ENCODE results near the gene KIAA2012. TPM values are rescaled to one million over a fixed set of nuclear protein-coding genes. Genes with fewer than 3 reads are reported as not detected.
"Not testable (repeated sequence)": the region's sequence is repeated elsewhere in the genome, so short reads cannot be mapped to it uniquely, and the experiment has no call there.

Gene KIAA2012
- total RNA-seq, 1 donor from 2014 or later: not detected

DNA sequence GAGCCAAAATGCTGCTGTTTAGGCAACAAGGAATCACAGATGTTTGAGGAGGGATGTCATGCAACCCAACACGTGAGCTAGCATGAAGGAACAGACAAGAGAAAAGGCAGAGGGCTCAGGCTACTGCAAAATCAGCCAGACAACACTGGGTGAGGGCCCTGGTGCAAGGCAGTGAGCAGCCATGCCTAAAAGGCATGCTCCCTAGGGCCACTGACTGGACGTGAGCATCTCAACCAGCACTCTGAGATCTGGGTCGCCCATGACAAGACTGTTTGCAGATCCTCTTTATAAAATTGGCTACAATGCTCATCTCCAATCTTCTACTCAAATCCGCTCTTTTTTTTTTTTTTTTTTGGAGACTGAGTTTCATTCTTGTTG lies 49.1 kb downstream of the KIAA2012 start:
- no peak for DNase-seq
- Mint-ChIP-seq H3K27ac (no peak overlapping the region), H3K4me3 (no peak overlapping the region), H3K36me3 (ENCODE audit: low read depth) (no peaks in the 10 kb centered on the region), H3K9me3 (no peaks in the 10 kb centered on the region), H3K27me3 (peaks cover 7% of the 10 kb centered on the region), H3K4me1 (peaks cover 5% of the 10 kb centered on the region)
- intact Hi-C loops (cut with micrococcal nuclease): no loop called here

DNA sequence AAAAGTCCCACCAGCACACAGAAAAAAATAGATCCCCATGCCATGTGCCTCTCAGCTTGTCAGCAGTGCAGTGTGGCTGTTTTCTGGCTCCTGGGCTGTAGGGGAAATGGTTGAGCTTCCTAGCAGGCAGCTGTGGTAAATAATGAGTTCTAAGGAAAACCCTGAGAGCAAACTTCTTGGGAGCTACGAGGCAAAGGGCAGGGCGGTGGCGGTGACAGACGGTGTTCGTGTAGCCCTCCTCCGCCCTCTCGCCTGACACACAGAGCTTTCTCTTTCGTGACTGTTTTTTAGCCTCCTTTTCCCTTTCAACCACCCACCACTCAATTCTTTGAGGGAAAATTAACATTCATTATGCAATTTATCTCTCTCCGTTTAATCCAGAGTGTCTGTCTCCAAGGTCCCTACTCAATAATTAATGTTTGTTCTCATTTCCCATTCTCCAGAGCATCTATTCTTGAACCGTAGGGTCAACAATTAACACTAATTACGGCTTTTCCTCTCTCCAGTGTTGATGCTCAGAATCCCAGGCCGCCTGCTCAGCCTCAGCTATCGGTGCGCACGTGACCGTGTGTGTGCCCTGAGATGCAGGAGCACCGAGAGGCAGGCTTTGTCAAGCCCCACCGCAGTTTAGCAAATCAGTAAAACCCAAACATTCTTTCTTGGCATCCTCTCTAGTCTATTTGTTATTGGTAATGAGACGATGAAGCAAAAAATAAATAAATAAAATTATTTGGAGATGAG lies 50.1 kb downstream of the KIAA2012 start:
- no peak overlapping the region for H3K27ac Mint-ChIP-seq
- intact Hi-C loops (cut with micrococcal nuclease): no loop called here
- DNase-seq: no peak
- H3K27me3 Mint-ChIP-seq: peaks cover 3% of the 10 kb centered on the region
- no peaks in the 10 kb centered on the region for H3K9me3 Mint-ChIP-seq
- H3K36me3 Mint-ChIP-seq (ENCODE audit: low read depth): no peaks in the 10 kb centered on the region
- H3K4me3 Mint-ChIP-seq: no peak overlapping the region
- H3K4me1 Mint-ChIP-seq: peaks cover 5% of the 10 kb centered on the region

DNA sequence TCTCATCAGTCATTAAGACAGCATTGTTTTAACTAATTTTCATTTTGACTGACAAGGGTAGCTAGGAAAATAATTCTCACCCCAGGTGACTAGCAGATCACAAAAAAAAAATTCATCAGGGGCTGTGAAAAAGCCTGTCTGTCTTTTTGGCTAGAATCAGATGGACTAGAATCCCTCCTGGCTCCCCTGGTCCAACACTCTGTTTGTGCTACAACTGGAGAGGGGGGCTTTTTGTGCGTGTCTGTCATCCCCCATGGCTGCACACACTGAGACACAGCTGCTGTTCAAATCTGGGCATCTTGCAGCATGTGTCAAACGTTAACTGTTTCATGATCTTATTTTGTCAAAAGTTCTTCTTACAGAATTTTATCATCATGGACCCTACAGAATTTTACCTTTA lies 51.2 kb downstream of the KIAA2012 start:
- intact Hi-C loops (cut with micrococcal nuclease): no loop called here
- Mint-ChIP-seq H3K4me1 (peaks cover 5% of the 10 kb centered on the region), H3K36me3 (ENCODE audit: low read depth) (no peaks in the 10 kb centered on the region), H3K27me3 (peaks cover 2% of the 10 kb centered on the region), H3K4me3 (no peak overlapping the region), H3K27ac (no peak overlapping the region), H3K9me3 (no peaks in the 10 kb centered on the region)
- no peak for DNase-seq

DNA sequence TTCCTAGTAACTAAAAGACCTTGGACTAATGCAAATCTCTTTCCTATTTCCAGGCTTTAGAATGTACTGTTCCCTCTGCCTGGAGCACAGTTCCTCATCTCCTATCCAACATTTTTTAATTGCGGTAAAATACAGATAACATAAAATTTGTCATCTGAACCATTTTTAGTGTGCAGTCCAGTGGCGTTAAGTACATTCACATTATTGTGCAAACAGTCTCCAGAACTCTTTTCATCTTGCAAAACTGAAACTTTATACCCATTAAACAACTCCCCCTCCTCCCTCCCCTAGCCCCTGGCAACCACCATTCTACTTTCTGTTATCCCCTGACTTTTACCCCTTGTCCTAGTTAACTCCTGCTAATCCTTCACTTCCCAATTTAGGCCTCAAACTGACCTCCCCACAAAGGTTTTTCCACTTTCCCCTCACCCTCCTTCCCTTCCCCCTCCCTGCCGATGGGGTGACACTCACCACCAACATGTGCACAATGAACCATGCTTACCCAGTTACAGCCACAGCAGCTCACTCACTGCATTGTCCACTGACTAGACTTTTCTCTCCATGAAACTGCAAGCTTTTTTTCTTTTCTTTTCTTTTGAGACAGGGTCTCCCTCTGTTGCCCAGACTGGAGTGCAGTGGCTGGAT lies 54.8 kb downstream of the KIAA2012 start:
- Mint-ChIP-seq H3K9me3 (no peaks in the 10 kb centered on the region), H3K4me3 (no peak overlapping the region), H3K27me3 (peaks cover 3% of the 10 kb centered on the region), H3K36me3 (ENCODE audit: low read depth) (no peaks in the 10 kb centered on the region), H3K4me1 (peaks cover 5% of the 10 kb centered on the region), H3K27ac (no peak overlapping the region)
- intact Hi-C loops (cut with micrococcal nuclease): no loop called here
- DNase-seq: no peak

DNA sequence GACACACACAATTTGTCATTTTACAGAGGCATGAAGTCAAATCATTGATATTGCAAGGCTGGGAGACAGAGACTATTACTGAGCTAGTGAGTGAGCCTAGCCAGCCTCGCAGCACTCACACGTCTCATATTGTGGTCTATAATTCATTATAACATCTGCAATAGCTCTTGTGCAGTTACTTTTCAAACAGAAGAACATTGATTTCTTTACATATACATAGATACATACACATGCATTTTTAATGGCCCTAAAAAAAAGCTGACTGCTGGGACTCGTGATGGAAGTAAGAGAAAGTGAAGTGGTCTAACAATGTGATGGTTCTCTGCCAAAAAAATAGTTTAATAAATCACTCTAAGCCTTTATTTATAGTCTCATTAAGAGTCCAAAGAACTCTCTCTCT lies 56.8 kb downstream of the KIAA2012 start:
- Mint-ChIP-seq H3K27ac (no peak overlapping the region), H3K9me3 (no peaks in the 10 kb centered on the region), H3K4me3 (no peak overlapping the region), H3K4me1 (no peaks in the 10 kb centered on the region), H3K36me3 (ENCODE audit: low read depth) (no peaks in the 10 kb centered on the region), H3K27me3 (peaks cover 2% of the 10 kb centered on the region)
- no peak for DNase-seq
- intact Hi-C loops (cut with micrococcal nuclease): no loop called here

DNA sequence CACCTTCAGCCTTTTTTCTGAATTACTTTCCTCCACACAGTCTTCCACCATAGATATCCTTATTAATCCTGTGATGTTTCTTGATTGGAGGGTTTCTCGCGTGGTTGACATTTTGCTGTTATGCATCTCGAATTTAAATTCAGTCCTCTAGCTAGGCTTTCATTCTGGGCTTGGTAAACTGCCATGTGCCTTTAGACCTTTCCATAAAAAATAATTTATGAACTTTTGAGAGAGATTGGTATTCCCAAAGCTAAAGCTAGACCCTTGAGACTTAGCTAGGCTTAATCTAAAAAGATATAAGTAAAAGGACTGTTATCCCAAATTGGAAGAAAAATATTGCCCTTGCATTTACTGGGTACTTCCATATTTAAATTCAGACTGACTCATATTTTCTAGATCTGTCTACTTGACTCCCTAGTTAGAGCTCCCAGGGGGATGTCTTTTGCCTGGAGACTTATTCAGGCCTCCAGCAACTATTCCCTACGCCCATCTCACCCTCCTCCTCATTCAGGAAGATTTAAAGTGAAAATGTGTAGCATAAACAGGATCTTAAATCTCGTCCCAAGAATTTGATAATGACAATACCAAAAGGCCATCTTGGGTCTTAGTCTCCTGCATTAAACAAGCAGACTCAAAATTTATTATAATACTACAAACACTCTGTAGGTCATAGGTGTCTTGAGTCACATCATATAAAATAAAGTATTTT lies 60.3 kb downstream of the KIAA2012 start:
- no peaks in the 10 kb centered on the region for H3K4me1 Mint-ChIP-seq
- intact Hi-C loops (cut with micrococcal nuclease): no loop called here
- no peaks in the 10 kb centered on the region for H3K9me3 Mint-ChIP-seq
- DNase-seq: no peak
- H3K27me3 Mint-ChIP-seq: peaks cover 2% of the 10 kb centered on the region
- H3K36me3 Mint-ChIP-seq (ENCODE audit: low read depth): no peaks in the 10 kb centered on the region
- no peak overlapping the region for H3K4me3 Mint-ChIP-seq
- no peak overlapping the region for H3K27ac Mint-ChIP-seq

DNA sequence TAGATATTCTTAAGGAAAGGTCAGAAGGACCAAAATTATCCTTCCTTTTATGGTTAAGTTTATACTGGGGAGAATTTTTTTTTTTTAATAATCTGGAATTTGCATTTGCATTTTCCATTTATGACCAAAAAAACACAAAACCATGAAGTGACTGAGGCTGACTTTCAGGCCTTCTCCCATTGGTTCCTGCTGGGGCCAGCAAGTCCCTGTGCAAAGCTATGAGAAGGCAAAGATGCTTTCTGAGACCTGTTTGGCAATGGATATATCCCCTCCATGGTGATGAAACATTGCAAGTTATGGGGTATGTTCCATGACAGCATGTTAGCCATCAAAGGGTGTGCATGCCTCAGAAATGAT lies 60.8 kb downstream of the KIAA2012 start:
- Mint-ChIP-seq H3K9me3 (no peaks in the 10 kb centered on the region), H3K36me3 (ENCODE audit: low read depth) (no peaks in the 10 kb centered on the region), H3K27me3 (peaks cover 2% of the 10 kb centered on the region), H3K4me1 (no peaks in the 10 kb centered on the region), H3K4me3 (no peak overlapping the region), H3K27ac (no peak overlapping the region)
- DNase-seq: no peak
- intact Hi-C loops (cut with micrococcal nuclease): no loop called here

DNA sequence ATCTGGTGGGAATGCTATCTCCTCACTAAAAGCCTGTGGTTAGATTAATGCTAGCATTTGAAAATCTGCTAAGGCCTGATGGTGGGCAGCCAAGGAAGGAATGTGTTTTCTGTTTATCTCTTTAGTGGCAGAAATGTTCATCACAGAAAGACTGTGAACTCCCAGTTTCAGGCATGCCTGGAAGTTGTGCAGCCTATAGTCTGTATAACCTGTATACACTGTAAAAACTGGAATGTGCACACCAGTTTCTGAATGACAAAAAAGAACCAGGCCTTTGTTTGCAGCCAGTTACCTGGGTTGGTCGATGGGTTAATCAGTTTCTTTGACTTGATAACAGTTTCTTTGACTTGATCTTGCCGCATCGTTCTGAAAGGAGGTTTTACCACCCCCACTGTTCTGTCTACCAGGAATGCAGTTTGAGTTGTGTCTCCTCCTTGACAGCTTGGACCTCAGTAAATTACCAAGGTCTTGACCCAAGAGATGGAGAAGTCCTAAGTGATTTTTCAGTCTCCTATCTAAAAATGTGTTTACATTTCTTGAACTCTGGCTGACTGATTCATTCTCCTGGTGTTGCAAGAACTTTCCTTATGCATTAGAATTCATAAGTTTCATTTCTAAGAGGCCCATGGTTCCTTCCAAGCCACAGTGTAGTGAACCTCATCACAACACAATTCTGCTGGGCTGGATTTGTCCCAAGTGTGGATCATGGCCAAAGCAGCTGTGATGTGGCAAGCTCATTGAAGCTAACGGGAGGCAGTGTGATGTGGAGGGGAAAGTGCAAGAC lies 62.2 kb downstream of the KIAA2012 start:
- peaks cover 2% of the 10 kb centered on the region for H3K27me3 Mint-ChIP-seq
- H3K9me3 Mint-ChIP-seq: no peaks in the 10 kb centered on the region
- H3K4me3 Mint-ChIP-seq: no peak overlapping the region
- intact Hi-C loops (cut with micrococcal nuclease): no loop called here
- H3K4me1 Mint-ChIP-seq: no peaks in the 10 kb centered on the region
- no peak overlapping the region for H3K27ac Mint-ChIP-seq
- H3K36me3 Mint-ChIP-seq (ENCODE audit: low read depth): no peaks in the 10 kb centered on the region
- no peak for DNase-seq

DNA sequence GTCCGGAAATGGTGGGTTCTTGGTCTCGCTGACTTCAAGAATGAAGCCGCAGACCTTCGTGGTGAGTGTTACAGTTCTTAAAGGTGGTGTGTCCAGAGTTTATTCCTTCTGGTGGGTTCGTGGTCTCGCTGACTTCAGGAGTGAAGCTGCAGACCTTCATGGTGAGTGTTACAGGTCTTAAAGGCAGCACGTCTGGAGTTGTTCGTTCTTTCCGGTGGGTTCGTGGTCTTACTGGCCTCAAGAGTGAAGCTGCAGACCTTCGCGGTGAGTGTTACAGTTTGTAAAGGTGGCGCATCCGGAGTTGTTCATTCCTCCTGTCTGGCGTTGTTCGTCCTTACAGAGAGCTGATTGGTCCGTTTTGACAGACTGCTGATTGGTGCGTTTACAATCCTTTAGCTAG lies 63.0 kb downstream of the KIAA2012 start:
- H3K36me3 Mint-ChIP-seq (ENCODE audit: low read depth); H3K27ac Mint-ChIP-seq; H3K4me1 Mint-ChIP-seq; H3K4me3 Mint-ChIP-seq; H3K9me3 Mint-ChIP-seq; intact Hi-C loops (cut with micrococcal nuclease); DNase-seq; H3K27me3 Mint-ChIP-seq: not testable (repeated sequence)

DNA sequence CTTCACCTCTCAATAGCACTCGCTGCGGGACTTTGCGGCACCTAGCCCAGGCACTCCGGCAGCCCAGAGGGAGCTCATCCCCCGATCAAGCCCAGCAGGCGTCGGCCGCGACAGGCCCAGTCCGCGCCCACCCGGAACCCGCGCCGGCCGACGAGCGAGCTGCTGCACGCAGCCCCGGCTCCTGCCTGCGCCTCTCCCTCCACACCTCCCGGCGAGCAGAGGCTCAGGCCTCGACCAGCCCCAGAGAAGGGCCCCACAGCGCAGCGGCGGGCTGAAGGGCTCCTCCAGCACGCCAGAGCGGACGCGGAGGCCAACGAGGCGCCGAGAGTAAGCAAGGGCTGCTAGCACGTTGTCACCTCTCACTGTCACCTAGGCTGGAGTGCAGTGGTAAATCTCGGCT lies 63.5 kb downstream of the KIAA2012 start:
- no peak overlapping the region for H3K4me3 Mint-ChIP-seq
- no peaks in the 10 kb centered on the region for H3K27me3 Mint-ChIP-seq
- H3K4me1 Mint-ChIP-seq: no peaks in the 10 kb centered on the region
- no peaks in the 10 kb centered on the region for H3K36me3 Mint-ChIP-seq (ENCODE audit: low read depth)
- intact Hi-C loops (cut with micrococcal nuclease): no loop called here
- no peak overlapping the region for H3K27ac Mint-ChIP-seq
- no peak for DNase-seq
- no peaks in the 10 kb centered on the region for H3K9me3 Mint-ChIP-seq

DNA sequence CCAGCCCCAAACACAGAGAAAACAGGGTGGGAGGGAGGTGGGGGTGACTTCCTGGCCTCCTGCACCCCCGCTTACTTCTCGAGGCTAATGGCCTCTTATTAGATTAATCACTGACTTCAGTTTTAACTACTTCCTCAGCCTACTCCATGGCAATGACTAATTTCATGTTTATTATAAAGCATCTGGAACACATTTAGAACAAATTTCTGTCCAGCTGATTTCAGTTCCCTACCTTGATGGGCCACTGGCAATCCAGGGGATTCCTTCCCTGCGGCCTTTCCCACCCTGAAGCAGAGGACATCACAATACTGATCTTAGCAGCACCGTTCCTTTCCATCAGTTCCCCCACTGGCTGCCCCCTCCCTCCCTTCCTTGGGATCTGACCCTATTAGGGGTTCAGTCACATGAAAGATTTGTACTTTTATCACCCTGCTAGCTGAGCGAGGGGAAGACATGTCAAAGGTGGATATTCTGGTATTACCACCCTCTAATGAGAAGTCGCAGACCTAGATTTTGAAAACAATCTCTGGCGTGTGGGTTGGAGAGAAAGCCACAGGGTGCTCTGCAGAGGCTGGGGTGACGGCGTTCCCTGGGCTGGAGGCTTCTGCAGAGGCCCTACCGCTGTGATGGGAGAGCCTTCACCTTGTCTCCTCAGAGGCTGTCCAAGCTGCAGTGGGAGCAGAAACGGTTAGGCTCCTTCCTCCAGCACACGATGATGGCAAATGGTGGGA lies 67.6 kb downstream of the KIAA2012 start:
- no peak overlapping the region for H3K4me3 Mint-ChIP-seq
- no peak overlapping the region for H3K27ac Mint-ChIP-seq
- DNase-seq: no peak
- H3K36me3 Mint-ChIP-seq (ENCODE audit: low read depth): no peaks in the 10 kb centered on the region
- H3K27me3 Mint-ChIP-seq: peaks cover 12% of the 10 kb centered on the region
- H3K9me3 Mint-ChIP-seq: no peaks in the 10 kb centered on the region
- intact Hi-C loops (cut with micrococcal nuclease): no loop called here
- H3K4me1 Mint-ChIP-seq: peaks cover 3% of the 10 kb centered on the region

DNA sequence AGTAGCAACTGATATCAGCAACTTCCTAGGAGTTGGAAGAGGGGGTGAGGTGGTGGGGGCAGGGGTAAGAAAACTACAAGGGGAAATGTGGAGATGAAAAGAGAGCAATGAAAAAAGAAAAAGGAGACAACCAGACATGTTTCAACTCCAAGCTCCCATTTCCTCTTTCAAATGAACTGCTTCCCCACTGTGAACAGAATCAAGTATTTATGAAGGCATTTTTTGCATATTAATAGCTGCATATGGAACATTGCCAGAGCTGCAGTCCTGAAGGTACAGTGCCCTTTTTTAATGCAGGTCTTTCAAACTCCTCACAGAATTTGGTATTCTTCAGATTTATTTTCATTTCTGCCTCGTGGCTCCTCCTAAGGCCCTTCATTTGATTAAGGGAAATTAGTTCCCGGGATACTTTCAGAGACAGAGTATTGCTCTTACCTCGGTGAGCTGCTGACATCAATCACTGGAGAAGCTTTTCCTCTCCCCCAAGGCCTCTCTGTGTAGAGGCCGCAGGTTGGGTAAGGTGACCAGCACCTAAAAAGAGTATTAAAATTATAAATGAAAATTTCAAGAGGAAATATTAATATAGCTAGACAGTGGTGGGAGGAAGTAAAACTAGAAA lies 68.4 kb downstream of the KIAA2012 start:
- Mint-ChIP-seq H3K27ac (no peak overlapping the region), H3K36me3 (ENCODE audit: low read depth) (no peaks in the 10 kb centered on the region), H3K4me3 (no peak overlapping the region), H3K9me3 (no peaks in the 10 kb centered on the region), H3K4me1 (peaks cover 3% of the 10 kb centered on the region), H3K27me3 (peaks cover 12% of the 10 kb centered on the region)
- intact Hi-C loops (cut with micrococcal nuclease): no loop called here
- DNase-seq: no peak

DNA sequence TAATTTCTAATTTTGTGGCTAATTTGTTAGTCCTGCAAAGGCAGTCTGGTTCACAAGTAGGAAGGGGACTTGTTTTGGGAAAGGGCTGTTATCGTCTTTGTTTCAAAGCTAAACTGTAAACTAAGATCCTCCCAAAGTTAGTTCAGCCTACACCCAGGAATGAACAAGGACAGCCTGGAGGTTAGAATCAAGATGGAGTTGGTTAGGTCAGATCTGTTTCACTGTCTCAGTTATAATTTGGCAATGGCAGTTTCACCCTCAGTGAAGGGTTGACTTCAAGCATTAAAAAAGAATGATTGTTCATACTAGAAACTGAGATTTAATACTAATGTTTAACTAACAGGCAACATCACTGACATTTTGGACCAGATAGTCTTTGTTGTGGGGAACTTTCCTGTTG lies 69.5 kb downstream of the KIAA2012 start:
- no peaks in the 10 kb centered on the region for H3K9me3 Mint-ChIP-seq
- DNase-seq: no peak
- no peak overlapping the region for H3K27ac Mint-ChIP-seq
- H3K36me3 Mint-ChIP-seq (ENCODE audit: low read depth): no peaks in the 10 kb centered on the region
- peaks cover 3% of the 10 kb centered on the region for H3K4me1 Mint-ChIP-seq
- H3K27me3 Mint-ChIP-seq: peaks cover 12% of the 10 kb centered on the region
- intact Hi-C loops (cut with micrococcal nuclease): no loop called here
- no peak overlapping the region for H3K4me3 Mint-ChIP-seq

Measured in activated CD4-positive, alpha-beta T cell treated with anti-CD3 and anti-CD28 coated beads, Interleukin-2, amount 10 ng/mL, durations not matched to agents 24 days and 14 days (primary cell).